GM12878 (cell line): ENCODE data around the gene NFKBIA. TPM values are rescaled to one million over a fixed set of nuclear protein-coding genes. Genes with fewer than 3 reads are reported as not detected.

Source experiments
- ETV6 ChIP-seq, 2 experiments: fragments of 450-650 bp in 1 of 2; IDR thresholded peaks in 1 of 2; conservative IDR thresholded peaks in 1 of 2; 2 replicates each; pipeline ENCODE4 v1.6.1; 2014; ENCODE audit warnings: antibody characterized with exemption in 1 of 2, borderline replicate concordance in 1 of 2, low read depth in 1 of 2, mild to moderate bottlenecking in 1 of 2, moderate library complexity in 1 of 2
- HDAC2 ChIP-seq: fragments of 200-600 bp; sonication (generic); IDR thresholded peaks from 2 replicates; pipeline ENCODE4 v1.6.1; 2017
- HDGF ChIP-seq: fragments of 450-650 bp; IDR thresholded peaks from 2 replicates; pipeline ENCODE4 v1.6.1; 2016; ENCODE audit warnings: antibody characterized with exemption
- NRF1 ChIP-seq: conservative IDR thresholded peaks from 2 replicates; pipeline ENCODE4 v1.6.1; 2011; ENCODE audit warnings: mild to moderate bottlenecking, low read depth, low read length, improper control_type of control experiment
- POLR2AphosphoS2 ChIP-seq: IDR thresholded peaks from 2 replicates; pipeline ENCODE4 v1.6.1; 2011; ENCODE audit warnings: low read depth, mild to moderate bottlenecking, low read length, improper control_type of control experiment, moderate library complexity
- PRDM15 ChIP-seq: fragments of 450-650 bp; formaldehyde crosslinking; IDR thresholded peaks from 2 replicates; pipeline ENCODE4 v1.4.0; 2020; ENCODE audit warnings: mild to moderate bottlenecking, moderate library complexity
- SP1 ChIP-seq: IDR thresholded peaks from one replicate; pipeline ENCODE4 v1.6.1; 2011; ENCODE audit warnings: low read depth, low read length
- STAT3 ChIP-seq: IDR thresholded peaks from 2 replicates; pipeline ENCODE4 v1.6.1; 2011; ENCODE audit warnings: low read depth, low read length, improper control_type of control experiment
- SUPT20H ChIP-seq: IDR thresholded peaks from 2 replicates; pipeline ENCODE4 v1.6.1; 2011; ENCODE audit warnings: low read depth, mild to moderate bottlenecking, low read length, moderate library complexity, borderline replicate concordance; ENCODE audit not compliant: control insufficient read depth
- ZBTB11 ChIP-seq: fragments of 450-650 bp; formaldehyde crosslinking; IDR thresholded peaks from 2 replicates; pipeline ENCODE4 v1.5.0; 2022; ENCODE audit warnings: mild to moderate bottlenecking, missing genetic modification characterization
- polyA plus RNA-seq, 11 experiments: library from polyadenylated mRNA; depleted of rRNA in 4 of 11; unstranded in 6 of 11; stranded (reverse) in 5 of 11; fragments of >200 nt; fragmentation: Nextera tagmentation in 4 of 11; fragmentation: Illumina TruSeq in 1 of 11; extraction: Ambion mirVana in 4 of 11; extraction: Trizol in 1 of 11; gene quantifications; 1 replicate in 1 of 11; 2 replicates in 10 of 11; pipeline versions ENCODE4 v1.2.1 to v1.2.3, GENCODE V29; 2011 to 2016; ENCODE audit warnings: inconsistent platforms in 2 of 11, missing spikeins in 2 of 11, low read depth in 1 of 11
- total RNA-seq, 4 experiments: library from RNA; depleted of rRNA in 3 of 4; stranded (reverse); fragments of >200 nt in 3 of 4; fragmentation: Illumina TruSeq in 1 of 4; extraction: Trizol in 1 of 4; gene quantifications; 2 replicates each; pipeline versions ENCODE4 v1.2.1 to v1.2.3, GENCODE V29; 2013 to 2021

The NFKBIA gene
- total and polyA plus RNA-seq, 10 of the 15 experiments (the other 5 are each of a cell fraction or from before 2014, with no cell fraction given): 123 to 419 (median 267) TPM

- TF ChIP-seq HDAC2: no peak
- no peak for TF ChIP-seq SP1
- no peak; the same call in 1 of the 2 replicates for TF ChIP-seq POLR2AphosphoS2
- TF ChIP-seq SUPT20H: no peak
- TF ChIP-seq ETV6 (conservative IDR thresholded peaks at IDR 0.05 in 1 of 2, IDR thresholded peaks at IDR 0.05 in 1 of 2; ENCODE audit: borderline replicate concordance in 1 of 2, low read depth in 1 of 2): no peak
- no peak for TF ChIP-seq ZBTB11
- TF ChIP-seq NRF1: no peak
- no peak for TF ChIP-seq HDGF
- TF ChIP-seq STAT3: no peak
- no peak for TF ChIP-seq PRDM15 (CRISPR knock-in tag)
These were observed 5.2 kb downstream of the NFKBIA start (continued) for GRCh38 chr14:35399083-35399937.
